ENCODE measurements around the gene CBLL2. TPM values are rescaled to one million over a fixed set of nuclear protein-coding genes. Genes with fewer than 3 reads are reported as not detected.

Gene CBLL2
- total and polyA plus RNA-seq, 7 experiments from 2014 or later, result not detected

DNA sequence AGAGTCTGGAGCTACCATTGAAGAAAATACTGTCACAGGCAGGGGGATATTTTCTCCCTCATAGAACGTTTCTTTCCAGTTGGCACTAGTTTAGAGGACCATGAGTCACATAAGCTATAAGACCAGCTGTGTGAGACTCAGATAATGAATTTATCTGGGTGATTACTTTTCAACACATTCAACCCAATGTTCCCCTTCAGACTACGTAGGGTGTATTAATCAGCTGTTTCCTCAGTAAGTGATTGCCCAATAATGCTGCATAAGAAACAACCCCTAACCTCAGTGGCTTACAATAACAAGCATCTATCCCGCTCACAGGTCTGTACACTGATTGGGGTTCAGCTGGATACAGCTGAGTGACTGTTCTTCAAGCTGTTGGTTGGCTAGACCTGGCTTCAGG is 38.1 kb downstream of the CBLL2 start:
- H3K4me3 ChIP-seq (ENCODE audit: low read length), result no peak overlapping the region
- ATAC-seq (no peak), DNase-seq (no peak)
- no peak overlapping the region for H3K27ac ChIP-seq (ENCODE audit: low read depth, low read length)
- H3K27ac Mint-ChIP-seq, result no peak overlapping the region
- no peaks in the 10 kb centered on the region for H3K4me1 Mint-ChIP-seq
- peaks cover 0 to 4% (median 0%) of the 10 kb centered on the region in 11 donors for H3K9me3 Mint-ChIP-seq
- H3K27me3 Mint-ChIP-seq, result peaks cover 0 to 7% (median 5%) of the 10 kb centered on the region in 5 donors
- intact Hi-C loops (cut with micrococcal nuclease), result no loop called here
- H3K4me1 ChIP-seq (ENCODE audit: control insufficient read depth in 2 of 2, insufficient read depth in 2 of 2, low read length in 2 of 2), result no peaks in the 10 kb centered on the region
- no peaks in the 10 kb centered on the region for H3K27me3 ChIP-seq (ENCODE audit: control insufficient read depth in 2 of 2, insufficient read depth in 2 of 2, low read length in 2 of 2)
- no peaks in the 10 kb centered on the region for H3K9me3 ChIP-seq (ENCODE audit: control insufficient read depth in 2 of 3, low read length in 3 of 3)
- H3K36me3 ChIP-seq (ENCODE audit: control insufficient read depth in 2 of 3, insufficient read depth in 3 of 3, low read length in 3 of 3), result no peaks in the 10 kb centered on the region
- ChIA-PET CTCF (no interaction called here), POLR2A (no interaction called here)
- H3K4me3 Mint-ChIP-seq, result no peak overlapping the region
- H3K36me3 Mint-ChIP-seq, result no peaks in the 10 kb centered on the region

DNA sequence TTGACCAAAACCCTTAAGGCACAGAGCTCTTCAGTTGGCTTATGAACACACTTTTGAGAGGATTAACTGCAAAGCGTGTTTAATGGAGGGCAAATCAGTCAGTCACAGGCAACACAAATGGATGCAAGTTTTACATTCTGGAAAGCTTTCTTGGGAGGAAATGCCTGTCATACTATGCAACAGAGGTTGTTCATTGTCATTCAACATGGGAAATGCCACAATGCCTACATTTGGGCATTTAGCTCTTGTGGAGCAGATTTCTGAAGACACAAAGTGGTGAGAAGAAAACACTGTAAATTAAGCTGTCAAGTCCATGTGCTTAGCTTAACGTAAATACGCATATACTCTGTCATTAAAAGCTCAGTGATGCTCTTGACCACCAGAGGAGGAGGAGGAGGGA is 41.1 kb downstream of the CBLL2 start:
- peaks cover 0 to 4% (median 0%) of the 10 kb centered on the region in 11 donors for H3K9me3 Mint-ChIP-seq

GRCh38 chrX:22314211-22314610 is 41.5 kb downstream of the CBLL2 start:
- Mint-ChIP-seq H3K4me1 (no peaks in the 10 kb centered on the region), H3K27ac (no peak overlapping the region), H3K27me3 (peaks cover 0 to 7% (median 5%) of the 10 kb centered on the region in 5 donors), H3K36me3 (no peaks in the 10 kb centered on the region), H3K9me3 (peaks cover 0 to 4% (median 0%) of the 10 kb centered on the region in 11 donors), H3K4me3 (no peak overlapping the region)
- Histone ChIP-seq H3K27ac (ENCODE audit: low read depth, low read length) (no peak overlapping the region), H3K4me1 (ENCODE audit: control insufficient read depth in 2 of 2, insufficient read depth in 2 of 2, low read length in 2 of 2) (no peaks in the 10 kb centered on the region), H3K27me3 (ENCODE audit: control insufficient read depth in 2 of 2, insufficient read depth in 2 of 2, low read length in 2 of 2) (no peaks in the 10 kb centered on the region), H3K4me3 (ENCODE audit: low read length) (no peak overlapping the region), H3K9me3 (ENCODE audit: control insufficient read depth in 2 of 3, low read length in 3 of 3) (no peaks in the 10 kb centered on the region), H3K36me3 (ENCODE audit: control insufficient read depth in 2 of 3, insufficient read depth in 3 of 3, low read length in 3 of 3) (no peaks in the 10 kb centered on the region)
- ChIA-PET CTCF (no interaction called here), POLR2A (no interaction called here)
- ATAC-seq (no peak), DNase-seq (no peak)
- intact Hi-C loops (cut with micrococcal nuclease), result no loop called here

More for the DNA sequence above, 41.1 kb downstream of the CBLL2 start:
- ATAC-seq (no peak), DNase-seq (no peak)
- Mint-ChIP-seq H3K4me1 (no peaks in the 10 kb centered on the region), H3K27ac (no peak overlapping the region), H3K36me3 (no peaks in the 10 kb centered on the region), H3K4me3 (no peak overlapping the region), H3K27me3 (peaks cover 0 to 7% (median 5%) of the 10 kb centered on the region in 5 donors)
- CTCF ChIA-PET, result no interaction called here
- Histone ChIP-seq H3K27me3 (ENCODE audit: control insufficient read depth in 2 of 2, insufficient read depth in 2 of 2, low read length in 2 of 2) (no peaks in the 10 kb centered on the region), H3K4me1 (ENCODE audit: control insufficient read depth in 2 of 2, insufficient read depth in 2 of 2, low read length in 2 of 2) (no peaks in the 10 kb centered on the region), H3K36me3 (ENCODE audit: control insufficient read depth in 2 of 3, insufficient read depth in 3 of 3, low read length in 3 of 3) (no peaks in the 10 kb centered on the region), H3K27ac (ENCODE audit: low read depth, low read length) (no peak overlapping the region), H3K9me3 (ENCODE audit: control insufficient read depth in 2 of 3, low read length in 3 of 3) (no peaks in the 10 kb centered on the region), H3K4me3 (ENCODE audit: low read length) (no peak overlapping the region)
- intact Hi-C loops (cut with micrococcal nuclease), result no loop called here
- POLR2A ChIA-PET, result no interaction called here

DNA sequence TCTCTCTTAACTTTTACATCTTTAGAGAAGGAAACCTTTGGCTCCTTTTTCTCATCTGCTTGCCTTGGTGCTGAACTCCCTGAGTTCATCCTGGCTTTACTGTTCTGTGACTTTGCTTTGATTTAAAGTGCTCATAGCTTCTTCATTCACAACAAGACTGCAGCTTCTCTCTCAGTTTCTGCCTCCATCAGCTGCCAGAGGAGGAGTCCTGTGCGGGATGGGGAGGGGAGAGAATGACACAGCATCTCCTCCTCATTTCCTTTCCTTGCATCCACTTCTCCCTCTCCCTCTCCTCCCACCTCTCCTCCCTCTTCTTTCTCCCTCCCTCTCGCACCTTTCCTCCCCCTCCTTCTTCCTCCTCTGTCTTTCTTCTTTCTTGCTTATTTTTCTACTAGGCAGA is 42.0 kb downstream of the CBLL2 start:
- Histone ChIP-seq H3K27me3 (ENCODE audit: control insufficient read depth in 2 of 2, insufficient read depth in 2 of 2, low read length in 2 of 2) (no peaks in the 10 kb centered on the region), H3K27ac (ENCODE audit: low read depth, low read length) (no peak overlapping the region), H3K36me3 (ENCODE audit: control insufficient read depth in 2 of 3, insufficient read depth in 3 of 3, low read length in 3 of 3) (no peaks in the 10 kb centered on the region), H3K4me3 (ENCODE audit: low read length) (no peak overlapping the region), H3K9me3 (ENCODE audit: control insufficient read depth in 2 of 3, low read length in 3 of 3) (no peaks in the 10 kb centered on the region), H3K4me1 (ENCODE audit: control insufficient read depth in 2 of 2, insufficient read depth in 2 of 2, low read length in 2 of 2) (no peaks in the 10 kb centered on the region)
- Mint-ChIP-seq H3K36me3 (no peaks in the 10 kb centered on the region), H3K4me3 (no peak overlapping the region), H3K4me1 (no peaks in the 10 kb centered on the region), H3K9me3 (peaks cover 0 to 4% (median 0%) of the 10 kb centered on the region in 11 donors), H3K27ac (no peak overlapping the region), H3K27me3 (peaks cover 0 to 7% (median 5%) of the 10 kb centered on the region in 5 donors)
- intact Hi-C loops (cut with micrococcal nuclease), result no loop called here
- DNase-seq (no peak), ATAC-seq (no peak)
- CTCF ChIA-PET, result no interaction called here
- POLR2A ChIA-PET, result no interaction called here

DNA sequence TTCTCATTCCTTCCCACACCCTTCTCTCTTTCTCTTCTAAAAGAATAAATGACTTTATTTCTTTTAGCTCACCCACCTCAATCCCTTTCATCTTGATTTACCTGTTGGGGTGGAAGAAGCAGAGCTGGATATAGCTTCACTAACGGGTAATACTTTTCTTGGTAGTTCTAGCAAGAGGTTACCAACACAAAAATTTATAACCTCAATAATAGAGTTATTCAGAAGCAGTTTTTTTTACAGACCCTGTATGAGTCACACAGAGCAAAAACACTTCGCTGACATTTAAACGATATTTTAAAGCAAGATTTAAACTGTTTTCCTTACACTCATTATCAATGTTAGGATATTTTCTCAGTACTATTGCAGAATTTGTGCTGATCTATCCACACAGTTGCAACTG is 42.4 kb downstream of the CBLL2 start:
- H3K4me1 Mint-ChIP-seq, result no peaks in the 10 kb centered on the region
- intact Hi-C loops (cut with micrococcal nuclease), result no loop called here
- peaks cover 0 to 4% (median 0%) of the 10 kb centered on the region in 11 donors for H3K9me3 Mint-ChIP-seq
- ChIA-PET POLR2A (no interaction called here), CTCF (no interaction called here)
- DNase-seq (no peak), ATAC-seq (no peak)
- H3K36me3 Mint-ChIP-seq, result no peaks in the 10 kb centered on the region
- H3K4me3 ChIP-seq (ENCODE audit: low read length), result no peak overlapping the region
- peaks cover 0 to 7% (median 5%) of the 10 kb centered on the region in 5 donors for H3K27me3 Mint-ChIP-seq
- H3K27ac ChIP-seq (ENCODE audit: low read depth, low read length), result no peak overlapping the region
- no peaks in the 10 kb centered on the region for H3K9me3 ChIP-seq (ENCODE audit: control insufficient read depth in 2 of 3, low read length in 3 of 3)
- H3K4me1 ChIP-seq (ENCODE audit: control insufficient read depth in 2 of 2, insufficient read depth in 2 of 2, low read length in 2 of 2), result no peaks in the 10 kb centered on the region
- no peak overlapping the region for H3K27ac Mint-ChIP-seq
- H3K36me3 ChIP-seq (ENCODE audit: control insufficient read depth in 2 of 3, insufficient read depth in 3 of 3, low read length in 3 of 3), result no peaks in the 10 kb centered on the region
- H3K4me3 Mint-ChIP-seq, result no peak overlapping the region
- no peaks in the 10 kb centered on the region for H3K27me3 ChIP-seq (ENCODE audit: control insufficient read depth in 2 of 2, insufficient read depth in 2 of 2, low read length in 2 of 2)

- intact Hi-C loops (cut with micrococcal nuclease), result no loop called here
- Mint-ChIP-seq H3K27me3 (peaks cover 0 to 10% (median 0%) of the 10 kb centered on the region in 5 donors), H3K4me3 (no peak overlapping the region), H3K27ac (no peak overlapping the region), H3K9me3 (peaks cover 0 to 4% (median 0%) of the 10 kb centered on the region in 11 donors), H3K36me3 (no peaks in the 10 kb centered on the region), H3K4me1 (no peaks in the 10 kb centered on the region)
- H3K27me3 ChIP-seq (ENCODE audit: control insufficient read depth in 2 of 2, insufficient read depth in 2 of 2, low read length in 2 of 2), result no peaks in the 10 kb centered on the region
- DNase-seq (no peak), ATAC-seq (no peak)
- no peaks in the 10 kb centered on the region for H3K36me3 ChIP-seq (ENCODE audit: control insufficient read depth in 2 of 3, insufficient read depth in 3 of 3, low read length in 3 of 3)
- no peak overlapping the region for H3K4me3 ChIP-seq (ENCODE audit: low read length)
- H3K9me3 ChIP-seq (ENCODE audit: control insufficient read depth in 2 of 3, low read length in 3 of 3), result no peaks in the 10 kb centered on the region
- ChIA-PET POLR2A (no interaction called here), CTCF (no interaction called here)
- no peaks in the 10 kb centered on the region for H3K4me1 ChIP-seq (ENCODE audit: control insufficient read depth in 2 of 2, insufficient read depth in 2 of 2, low read length in 2 of 2)
- no peak overlapping the region for H3K27ac ChIP-seq (ENCODE audit: low read depth, low read length)
These were observed 47.6 kb downstream of the CBLL2 start for GRCh38 chrX:22320236-22320873.

DNA sequence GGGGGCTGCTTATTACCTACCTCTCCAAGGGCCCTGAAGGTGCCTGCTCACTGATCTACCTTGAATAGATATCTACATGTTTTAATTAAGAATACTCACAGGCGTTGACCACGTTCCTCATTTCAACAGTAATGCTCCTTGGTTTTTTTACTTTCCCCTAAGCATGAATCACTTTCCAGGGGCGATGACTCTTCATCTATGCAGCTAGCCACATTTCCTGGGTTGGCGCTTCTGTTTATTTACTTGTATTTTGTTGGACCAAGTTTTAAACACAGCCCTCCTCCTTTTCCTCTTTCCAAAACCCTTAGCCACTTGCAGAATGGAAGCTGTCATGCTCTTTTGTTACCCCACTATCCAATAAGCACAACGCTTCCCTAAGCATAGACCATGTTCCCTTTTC is 50.8 kb downstream of the CBLL2 start:
- DNase-seq (no peak), ATAC-seq (no peak)
- Histone ChIP-seq H3K27ac (ENCODE audit: low read depth, low read length) (no peak overlapping the region), H3K4me1 (ENCODE audit: control insufficient read depth in 2 of 2, insufficient read depth in 2 of 2, low read length in 2 of 2) (no peaks in the 10 kb centered on the region), H3K9me3 (ENCODE audit: control insufficient read depth in 2 of 3, low read length in 3 of 3) (no peaks in the 10 kb centered on the region), H3K4me3 (ENCODE audit: low read length) (no peak overlapping the region), H3K27me3 (ENCODE audit: control insufficient read depth in 2 of 2, insufficient read depth in 2 of 2, low read length in 2 of 2) (no peaks in the 10 kb centered on the region), H3K36me3 (ENCODE audit: control insufficient read depth in 2 of 3, insufficient read depth in 3 of 3, low read length in 3 of 3) (no peaks in the 10 kb centered on the region)
- POLR2A ChIA-PET, result no interaction called here
- CTCF ChIA-PET, result no interaction called here
- H3K27me3 Mint-ChIP-seq, result peaks cover 0 to 10% (median 0%) of the 10 kb centered on the region in 5 donors
- H3K4me3 Mint-ChIP-seq, result no peak overlapping the region
- intact Hi-C loops (cut with micrococcal nuclease), result no loop called here
- no peaks in the 10 kb centered on the region for H3K36me3 Mint-ChIP-seq
- H3K27ac Mint-ChIP-seq, result no peak overlapping the region
- peaks cover 0 to 6% (median 0%) of the 10 kb centered on the region in 11 donors for H3K9me3 Mint-ChIP-seq
- H3K4me1 Mint-ChIP-seq, result no peaks in the 10 kb centered on the region

All from naive thymus-derived CD4-positive, alpha-beta T cell (primary cell).